Erythroblast (primary cell): ENCODE results near the gene UBE2Q1.

ENCODE experiments used
- GATA1 ChIP-seq: IDR thresholded peaks from 2 replicates; pipeline ENCODE4 v1.6.1; 2011; ENCODE audit warnings: low read depth, mild to moderate bottlenecking, control low read depth, low read length, moderate library complexity
- POLR2A ChIP-seq: IDR thresholded peaks from 2 replicates; pipeline ENCODE4 v1.6.1; 2011; ENCODE audit warnings: mild to moderate bottlenecking, low read length

GRCh38 chr1:154607609-154608396, 49.3 kb upstream of the UBE2Q1 start, which contains the start of gene ADAR:
- peak; percentile 30 for TF ChIP-seq POLR2A
- no peak for TF ChIP-seq GATA1
